CD14-positive monocyte (primary cell): ENCODE measurements around the gene RIF1. TPM values are rescaled to one million over a fixed set of nuclear protein-coding genes. Genes with fewer than 3 reads are reported as not detected.
A peak's percentile ranks its signal among the peaks of the same experiment; 100 is the strongest.
"Not testable (repeated sequence)": the region's sequence is repeated elsewhere in the genome, so short reads cannot be mapped to it uniquely, and the experiment has no call there.

Source experiments
- DNase-seq, 3 donors: peaks; one replicate each; pipeline ENCODE4 v3.0.0-alpha.2; 2011 to 2022
- H2AFZ ChIP-seq: 2 replicates; pipeline ENCODE4 v1.6.0; 2012; ENCODE audit warnings: mild to moderate bottlenecking, low read depth, low read length, inconsistent platforms; ENCODE audit not compliant: insufficient read depth, poor library complexity, severe bottlenecking
- H3K27ac ChIP-seq, 2 donors: 1 replicate in 1 of 2; 2 replicates in 1 of 2; pipeline ENCODE4 v1.5.1; 2012 to 2013; ENCODE audit warnings: low read length in 2 of 2, control low read depth in 1 of 2, inconsistent platforms in 1 of 2, low read depth in 1 of 2, mild to moderate bottlenecking in 1 of 2
- H3K27me3 ChIP-seq, 2 donors: one replicate each; pipeline versions ENCODE4 v1.6.0 to v1.6.1; 2011 to 2013; ENCODE audit warnings: low read length in 2 of 2; ENCODE audit not compliant: control insufficient read depth in 2 of 2, insufficient read depth in 2 of 2
- H3K36me3 ChIP-seq, 2 donors: replicated peaks in 1 of 2; 1 replicate in 1 of 2; 2 replicates in 1 of 2; pipeline versions ENCODE4 v1.5.1 to v1.6.1; 2012 to 2013; ENCODE audit warnings: low read length in 2 of 2, control low read depth in 1 of 2, inconsistent platforms in 1 of 2, mild to moderate bottlenecking in 1 of 2; ENCODE audit not compliant: insufficient read depth in 2 of 2, control insufficient read depth in 1 of 2
- H3K4me1 ChIP-seq, 2 donors: 1 replicate in 1 of 2; 2 replicates in 1 of 2; pipeline versions ENCODE4 v1.5.1 to v1.6.1; 2012 to 2013; ENCODE audit warnings: low read length in 2 of 2, control low read depth in 1 of 2, inconsistent platforms in 1 of 2, mild to moderate bottlenecking in 1 of 2, moderate library complexity in 1 of 2; ENCODE audit not compliant: insufficient read depth in 2 of 2, control insufficient read depth in 1 of 2
- H3K4me2 ChIP-seq: replicated peaks from 2 replicates; pipeline ENCODE3; 2012; ENCODE audit warnings: low read length, moderate library complexity, mild to moderate bottlenecking; ENCODE audit not compliant: poor library complexity, severe bottlenecking; ENCODE audit errors: extremely low read depth
- H3K4me3 ChIP-seq, 3 experiments: fragments of 200-600 bp in 1 of 3; sonication (generic) in 1 of 3; replicated peaks in 1 of 3; 1 replicate in 2 of 3; 2 replicates in 1 of 3; pipeline ENCODE4 v1.5.1; 2011 to 2013; ENCODE audit warnings: low read length in 3 of 3, mild to moderate bottlenecking in 3 of 3, control low read depth in 2 of 3, low read depth in 2 of 3, inconsistent platforms in 1 of 3, moderate library complexity in 1 of 3
- H3K79me2 ChIP-seq: 2 replicates; pipeline ENCODE4 v1.6.0; 2012; ENCODE audit warnings: mild to moderate bottlenecking, control low read depth, inconsistent platforms, low read length, moderate library complexity; ENCODE audit not compliant: insufficient read depth
- H3K9ac ChIP-seq: 2 replicates; pipeline ENCODE4 v1.6.0; 2017; ENCODE audit warnings: low read length, mild to moderate bottlenecking; ENCODE audit not compliant: insufficient read depth, poor library complexity, severe bottlenecking
- H3K9me3 ChIP-seq, 2 donors: replicated peaks in 1 of 2; 1 replicate in 1 of 2; 2 replicates in 1 of 2; pipeline versions ENCODE4 v1.5.1 to v1.6.1; 2012 to 2013; ENCODE audit warnings: low read length in 2 of 2, control low read depth in 1 of 2; ENCODE audit not compliant: control insufficient read depth in 1 of 2, insufficient read depth in 1 of 2
- H4K20me1 ChIP-seq: 2 replicates; pipeline ENCODE4 v1.6.0; 2012; ENCODE audit warnings: mild to moderate bottlenecking, low read length, control low read depth, moderate library complexity; ENCODE audit not compliant: insufficient read depth
- H3K27ac Mint-ChIP-seq, 7 donors: one replicate each; pipeline ENCODE4 v1.8.0; 2020; ENCODE audit warnings: mild to moderate bottlenecking in 7 of 7, mixed read lengths in 7 of 7, moderate library complexity in 6 of 7, inconsistent platforms in 2 of 7
- H3K27me3 Mint-ChIP-seq, 3 donors: one replicate each; pipeline ENCODE4 v1.8.0; 2021 to 2022; ENCODE audit warnings: low read depth in 3 of 3, mild to moderate bottlenecking in 3 of 3, mixed read lengths in 3 of 3, moderate library complexity in 3 of 3, inconsistent platforms in 1 of 3
- H3K36me3 Mint-ChIP-seq, 2 donors: one replicate each; pipeline ENCODE4 v1.8.0; 2020; ENCODE audit warnings: mixed read lengths in 2 of 2, inconsistent platforms in 1 of 2, mild to moderate bottlenecking in 1 of 2
- H3K4me1 Mint-ChIP-seq: one replicate; pipeline ENCODE4 v1.8.0; 2020; ENCODE audit warnings: mild to moderate bottlenecking, mixed read lengths
- H3K4me3 Mint-ChIP-seq, 2 donors: one replicate each; pipeline ENCODE4 v1.8.0; 2020; ENCODE audit warnings: mild to moderate bottlenecking in 2 of 2, mixed read lengths in 2 of 2, moderate library complexity in 1 of 2
- H3K9me3 Mint-ChIP-seq, 7 donors: one replicate each; pipeline ENCODE4 v1.8.0; 2020 to 2022; ENCODE audit warnings: mixed read lengths in 7 of 7, mild to moderate bottlenecking in 6 of 7, moderate library complexity in 6 of 7, inconsistent platforms in 2 of 7
- CTCF ChIP-seq: fragments of 200-600 bp; IDR thresholded peaks from one replicate; pipeline ENCODE4 v1.8.0; 2022; ENCODE audit warnings: antibody characterized with exemption, mild to moderate bottlenecking
- WGBS: methylation state at CpG from one replicate; pipeline ENCODE4 v1.1.5; 2013; ENCODE audit warnings: missing lambda C conversion rate; ENCODE audit not compliant: insufficient coverage; 5-methylcytosine and 5-hydroxymethylcytosine counted together
- intact Hi-C, 2 donors: fragments of 100-400 bp; cut with micrococcal nuclease; formaldehyde crosslinking; loops; one replicate each; pipeline versions ENCODE4 v1.15.0 to v1.15.1; 2023
- polyA plus RNA-seq, 3 donors: library from polyadenylated mRNA; depleted of rRNA in 1 of 3; unstranded in 2 of 3; stranded (reverse) in 1 of 3; fragments of 300-500 nt in 2 of 3; fragments of >200 nt in 1 of 3; fragmentation: Illumina TruSeq in 2 of 3; gene quantifications; 1 replicate in 2 of 3; 2 replicates in 1 of 3; pipeline ENCODE4 v1.2.3, GENCODE V29; 2012 to 2021

RIF1 gene
- polyA plus RNA-seq, 3 donors = 3.8 to 9.3 (median 6.5) TPM

- intact Hi-C loops = no loop called here
- Mint-ChIP-seq H3K27me3 (no peaks in the 10 kb centered on the region), H3K36me3 (peaks cover 58 to 88% of the 10 kb centered on the region in 2 donors), H3K4me3 (no peak overlapping the region), H3K9me3 (no peaks in the 10 kb centered on the region), H3K27ac (no peak overlapping the region), H3K4me1 (no peaks in the 10 kb centered on the region)
- H3K9ac ChIP-seq = no peak overlapping the region
- H3K4me2 ChIP-seq = no peak overlapping the region
- no peaks in the 10 kb centered on the region for H3K27me3 ChIP-seq
- H3K27ac ChIP-seq = no peak overlapping the region
- H3K4me1 ChIP-seq = no peaks in the 10 kb centered on the region
- no CpG with 5 or more reads among the region's 3 CpGs for WGBS
- H4K20me1 ChIP-seq = peaks cover 5% of the 10 kb centered on the region
- H2AFZ ChIP-seq = no peak overlapping the region
- no peak for DNase-seq
- H3K79me2 ChIP-seq = peaks cover 81% of the 10 kb centered on the region
- no peaks in the 10 kb centered on the region for H3K9me3 ChIP-seq
- TF ChIP-seq CTCF = no peak
- peaks cover 74 to 96% of the 10 kb centered on the region in 2 donors for H3K36me3 ChIP-seq
- H3K4me3 ChIP-seq = no peak overlapping the region
These were observed 7.9 kb downstream of the RIF1 start for GRCh38 chr2:151417650-151418049.

DNA sequence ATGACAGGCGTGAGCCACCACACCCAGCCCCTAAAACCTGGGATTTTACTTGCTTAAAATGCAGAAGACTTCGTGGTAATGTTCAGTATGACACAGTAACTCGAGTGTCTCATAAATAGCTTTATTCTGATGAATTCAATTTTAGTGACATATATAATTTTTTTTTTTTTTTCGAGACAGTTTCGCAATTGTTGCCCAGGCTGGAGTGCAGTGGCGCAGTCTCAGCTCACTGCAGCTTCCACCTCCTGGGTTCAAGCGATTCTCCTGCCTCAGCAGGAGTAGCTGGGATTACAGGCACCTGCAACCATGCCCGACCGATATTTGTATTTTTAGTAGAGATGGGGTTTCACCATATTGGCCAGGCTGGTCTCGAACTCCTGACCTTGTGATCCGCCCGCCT is 12.0 kb downstream of the RIF1 start:
- Histone ChIP-seq H3K27ac (peak overlapping the region in 1 of 2 donors; percentile 2), H3K79me2 (peaks cover 88% of the 10 kb centered on the region), H3K36me3 (peaks cover 63 to 99% of the 10 kb centered on the region in 2 donors)
- H3K4me3 ChIP-seq, H3K9me3 Mint-ChIP-seq, H3K27me3 Mint-ChIP-seq, H3K9ac ChIP-seq, H3K27me3 ChIP-seq, intact Hi-C loops, H3K4me1 Mint-ChIP-seq, H3K9me3 ChIP-seq, H3K4me2 ChIP-seq, H3K4me1 ChIP-seq, DNase-seq, H2AFZ ChIP-seq, H4K20me1 ChIP-seq, H3K4me3 Mint-ChIP-seq: not testable (repeated sequence)
- H3K36me3 Mint-ChIP-seq = peaks cover 67 to 90% of the 10 kb centered on the region in 2 donors
- WGBS = no CpG with 5 or more reads among the region's 12 CpGs
- peak overlapping the region in 1 of 7 donors; percentile 51 for H3K27ac Mint-ChIP-seq
